Natural killer cell (primary cell): Measurements from ENCODE around the gene SMCHD1. TPM values are rescaled to one million over a fixed set of nuclear protein-coding genes. Genes with fewer than 3 reads are reported as not detected.

Experiments used
- ATAC-seq, 3 donors: fragments of 150-1000 bp in 2 of 3; fragments of 200-7000 bp in 1 of 3; cut with Tn5 transposase; 1 replicate in 1 of 3; 2 replicates in 2 of 3; pipeline ENCODE4 v1.10.0; 2021; ENCODE audit warnings: mild to moderate bottlenecking in 2 of 3, moderate library complexity in 2 of 3
- DNase-seq, 2 donors: peaks; one replicate each; pipeline versions ENCODE4 v3.0.0 to v3.0.0-alpha.2; 2013 to 2021; ENCODE audit warnings: mixed read lengths in 1 of 2
- H3K27ac ChIP-seq: one replicate; pipeline ENCODE4 v1.5.1; 2013; ENCODE audit warnings: mild to moderate bottlenecking, low read length
- H3K27me3 ChIP-seq: one replicate; pipeline ENCODE4 v1.6.1; 2013; ENCODE audit warnings: low read length; ENCODE audit not compliant: control insufficient read depth, insufficient read depth
- H3K36me3 ChIP-seq: one replicate; pipeline ENCODE4 v1.6.1; 2013; ENCODE audit warnings: low read length; ENCODE audit not compliant: control insufficient read depth, insufficient read depth
- H3K4me1 ChIP-seq: one replicate; pipeline ENCODE4 v1.6.1; 2013; ENCODE audit warnings: low read length; ENCODE audit not compliant: control insufficient read depth, insufficient read depth
- H3K4me3 ChIP-seq: one replicate; pipeline ENCODE4 v1.5.1; 2013; ENCODE audit warnings: low read length
- H3K9me3 ChIP-seq: one replicate; pipeline ENCODE4 v1.6.1; 2013; ENCODE audit warnings: low read length; ENCODE audit not compliant: control insufficient read depth, insufficient read depth
- H3K27ac Mint-ChIP-seq, 2 donors: one replicate each; pipeline ENCODE4 v1.8.0; 2022; ENCODE audit warnings: mild to moderate bottlenecking in 2 of 2, mixed read lengths in 2 of 2, moderate library complexity in 1 of 2
- H3K27me3 Mint-ChIP-seq, 2 donors: one replicate each; pipeline ENCODE4 v1.8.0; 2022; ENCODE audit warnings: low read depth in 2 of 2, mixed read lengths in 2 of 2
- H3K36me3 Mint-ChIP-seq: one replicate; pipeline ENCODE4 v1.8.0; 2022; ENCODE audit warnings: mixed read lengths
- H3K4me1 Mint-ChIP-seq, 2 donors: one replicate each; pipeline ENCODE4 v1.8.0; 2022; ENCODE audit warnings: mixed read lengths in 2 of 2
- H3K4me3 Mint-ChIP-seq: one replicate; pipeline ENCODE4 v1.8.0; 2022; ENCODE audit warnings: mild to moderate bottlenecking, moderate library complexity, mixed read lengths
- H3K9me3 Mint-ChIP-seq, 2 donors: one replicate each; pipeline ENCODE4 v1.8.0; 2022; ENCODE audit warnings: mixed read lengths in 2 of 2
- WGBS: methylation state at CpG from one replicate; pipeline ENCODE4 v1.1.7; 2013; ENCODE audit warnings: missing lambda C conversion rate; ENCODE audit not compliant: insufficient coverage; 5-methylcytosine and 5-hydroxymethylcytosine counted together
- intact Hi-C: fragments of 100-400 bp; cut with micrococcal nuclease; formaldehyde crosslinking; loops from one replicate; pipeline ENCODE4 v1.14.2; 2022
- total RNA-seq, 4 donors: library from RNA; stranded (reverse); fragments of 120-200 nt in 1 of 4; gene quantifications; one replicate each; pipeline versions ENCODE4 v1.2.3 to v1.2.4, GENCODE V29; 2013 to 2022
- TF ChIP-seq, protein P1 (sequence below): fragments of 200-600 bp; IDR thresholded peaks from one replicate; pipeline ENCODE4 v1.8.0; 2022; ENCODE audit warnings: antibody characterized with exemption

SMCHD1 gene
- total RNA-seq, 3 donors from 2014 or later (not counting 1 experiment from before 2014, with no cell fraction given) = 200 to 240 (median 203) TPM

DNA sequence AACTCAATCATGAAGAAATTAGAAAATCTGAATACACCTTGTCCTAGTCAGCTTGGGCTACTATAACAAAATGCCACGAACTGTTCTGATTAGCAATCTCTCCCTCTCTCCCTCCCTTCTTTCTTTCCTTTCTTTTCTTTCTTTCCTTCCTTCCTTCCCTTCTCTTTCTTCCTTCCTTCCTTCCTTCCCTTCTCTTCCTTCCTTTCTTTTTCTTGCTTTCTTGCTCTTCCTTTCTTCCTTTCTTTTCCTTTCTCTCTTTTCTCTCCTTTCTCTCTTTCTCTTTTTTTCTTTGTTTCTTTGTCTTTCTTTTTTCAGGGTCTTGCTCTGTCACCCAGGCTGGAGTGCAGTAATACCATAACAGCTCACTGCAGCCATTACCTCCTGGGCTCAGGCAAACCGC is 167.7 kb downstream of the SMCHD1 start:
- ATAC-seq = no peak
- Histone ChIP-seq H3K27me3 (no peaks in the 10 kb centered on the region), H3K36me3 (no peaks in the 10 kb centered on the region), H3K4me3 (no peak overlapping the region), H3K4me1 (no peaks in the 10 kb centered on the region), H3K27ac (no peak overlapping the region), H3K9me3 (no peaks in the 10 kb centered on the region)
- TF ChIP-seq, protein P1, sequence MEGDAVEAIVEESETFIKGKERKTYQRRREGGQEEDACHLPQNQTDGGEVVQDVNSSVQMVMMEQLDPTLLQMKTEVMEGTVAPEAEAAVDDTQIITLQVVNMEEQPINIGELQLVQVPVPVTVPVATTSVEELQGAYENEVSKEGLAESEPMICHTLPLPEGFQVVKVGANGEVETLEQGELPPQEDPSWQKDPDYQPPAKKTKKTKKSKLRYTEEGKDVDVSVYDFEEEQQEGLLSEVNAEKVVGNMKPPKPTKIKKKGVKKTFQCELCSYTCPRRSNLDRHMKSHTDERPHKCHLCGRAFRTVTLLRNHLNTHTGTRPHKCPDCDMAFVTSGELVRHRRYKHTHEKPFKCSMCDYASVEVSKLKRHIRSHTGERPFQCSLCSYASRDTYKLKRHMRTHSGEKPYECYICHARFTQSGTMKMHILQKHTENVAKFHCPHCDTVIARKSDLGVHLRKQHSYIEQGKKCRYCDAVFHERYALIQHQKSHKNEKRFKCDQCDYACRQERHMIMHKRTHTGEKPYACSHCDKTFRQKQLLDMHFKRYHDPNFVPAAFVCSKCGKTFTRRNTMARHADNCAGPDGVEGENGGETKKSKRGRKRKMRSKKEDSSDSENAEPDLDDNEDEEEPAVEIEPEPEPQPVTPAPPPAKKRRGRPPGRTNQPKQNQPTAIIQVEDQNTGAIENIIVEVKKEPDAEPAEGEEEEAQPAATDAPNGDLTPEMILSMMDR = no peak
- Mint-ChIP-seq H3K27ac (no peak overlapping the region), H3K27me3 (peaks cover 0 to 5% of the 10 kb centered on the region in 2 donors), H3K36me3 (no peaks in the 10 kb centered on the region), H3K9me3 (peaks cover 0 to 2% of the 10 kb centered on the region in 2 donors), H3K4me3 (no peak overlapping the region), H3K4me1 (no peaks in the 10 kb centered on the region)
- 38% methylated on average over 1 of the region's 2 CpGs for WGBS
- intact Hi-C loops = no loop called here
- no peak for DNase-seq

DNA sequence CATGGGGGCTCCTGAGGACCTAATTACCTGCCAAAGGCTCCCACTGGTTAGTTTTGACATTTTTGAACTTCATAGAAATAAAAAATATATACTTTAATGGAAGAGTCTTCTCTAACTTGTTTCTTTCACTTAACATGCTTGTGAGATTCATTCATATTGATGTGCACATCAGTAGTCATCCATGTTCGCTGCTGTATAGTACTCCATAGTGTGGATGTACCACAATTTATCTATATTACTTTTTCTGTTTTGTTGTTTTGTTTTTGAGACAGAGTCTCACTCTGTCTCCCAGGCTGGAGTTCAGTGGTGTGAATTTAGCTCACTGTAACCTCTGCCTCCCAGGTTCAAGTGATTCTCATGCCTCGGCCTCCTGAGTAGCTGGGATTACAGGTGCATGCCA is 168.4 kb downstream of the SMCHD1 start:
- H3K27ac ChIP-seq = no peak overlapping the region
- DNase-seq (no peak), ATAC-seq (no peak)
- intact Hi-C loops = no loop called here
- Mint-ChIP-seq H3K4me3 (no peak overlapping the region), H3K27ac (no peak overlapping the region), H3K9me3 (no peaks in the 10 kb centered on the region), H3K36me3 (no peaks in the 10 kb centered on the region), H3K27me3 (peaks cover 0 to 5% of the 10 kb centered on the region in 2 donors), H3K4me1 (no peaks in the 10 kb centered on the region)
- TF ChIP-seq, protein P1 = no peak
- H3K9me3 ChIP-seq = no peaks in the 10 kb centered on the region
- H3K4me1 ChIP-seq = no peaks in the 10 kb centered on the region
- WGBS = no CpG with 5 or more reads among the region's 2 CpGs
- H3K36me3 ChIP-seq = no peaks in the 10 kb centered on the region
- no peak overlapping the region for H3K4me3 ChIP-seq
- no peaks in the 10 kb centered on the region for H3K27me3 ChIP-seq

DNA sequence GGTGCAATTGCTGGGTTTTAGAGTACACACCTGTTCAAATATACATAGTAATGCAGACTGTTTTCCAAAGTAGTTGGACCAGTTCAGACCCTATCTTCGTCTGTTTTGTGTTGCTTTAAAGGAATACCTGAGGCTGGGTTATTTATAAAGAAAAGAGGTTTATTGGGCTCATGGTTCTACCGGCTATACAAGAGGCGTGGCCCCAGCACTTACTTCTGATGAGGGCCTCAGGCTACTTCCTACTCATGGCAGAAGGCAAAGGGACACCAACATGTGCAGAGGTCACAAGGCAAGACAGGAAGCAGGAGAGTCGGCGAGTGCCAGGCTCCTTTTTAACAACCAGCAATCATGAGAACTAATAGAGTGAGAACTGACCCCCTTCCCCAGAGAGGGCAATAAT is 169.3 kb downstream of the SMCHD1 start:
- Histone ChIP-seq H3K27me3 (no peaks in the 10 kb centered on the region), H3K36me3 (no peaks in the 10 kb centered on the region), H3K27ac (no peak overlapping the region), H3K4me1 (no peaks in the 10 kb centered on the region), H3K4me3 (no peak overlapping the region), H3K9me3 (no peaks in the 10 kb centered on the region)
- ATAC-seq = no peak
- intact Hi-C loops = no loop called here
- DNase-seq = no peak
- Mint-ChIP-seq H3K27ac (no peak overlapping the region), H3K4me1 (no peaks in the 10 kb centered on the region), H3K4me3 (no peak overlapping the region), H3K9me3 (no peaks in the 10 kb centered on the region), H3K27me3 (peaks cover 0 to 5% of the 10 kb centered on the region in 2 donors), H3K36me3 (no peaks in the 10 kb centered on the region)
- WGBS = 91% methylated on average over 5 of the region's 5 CpGs
- TF ChIP-seq, protein P1 = no peak

GRCh38 chr18:2825613-2826175 is 170.2 kb downstream of the SMCHD1 start:
- no peaks in the 10 kb centered on the region for H3K4me1 ChIP-seq
- Mint-ChIP-seq H3K27me3 (peaks cover 0 to 8% of the 10 kb centered on the region in 2 donors), H3K4me3 (no peak overlapping the region), H3K9me3 (no peaks in the 10 kb centered on the region), H3K36me3 (no peaks in the 10 kb centered on the region), H3K4me1 (no peaks in the 10 kb centered on the region), H3K27ac (no peak overlapping the region)
- no peaks in the 10 kb centered on the region for H3K36me3 ChIP-seq
- no peaks in the 10 kb centered on the region for H3K27me3 ChIP-seq
- TF ChIP-seq, protein P1 = no peak
- DNase-seq (no peak), ATAC-seq (no peak)
- no peaks in the 10 kb centered on the region for H3K9me3 ChIP-seq
- H3K4me3 ChIP-seq = no peak overlapping the region
- 88% methylated on average over 3 of the region's 3 CpGs for WGBS
- intact Hi-C loops = no loop called here
- no peak overlapping the region for H3K27ac ChIP-seq
